Measurements from ENCODE around the gene IQCM. TPM values are rescaled to one million over a fixed set of nuclear protein-coding genes. Genes with fewer than 3 reads are reported as not detected.

The IQCM gene
- total and polyA plus RNA-seq, 2 donors (not counting 1 experiment from before 2014, with no cell fraction given), result not detected

DNA sequence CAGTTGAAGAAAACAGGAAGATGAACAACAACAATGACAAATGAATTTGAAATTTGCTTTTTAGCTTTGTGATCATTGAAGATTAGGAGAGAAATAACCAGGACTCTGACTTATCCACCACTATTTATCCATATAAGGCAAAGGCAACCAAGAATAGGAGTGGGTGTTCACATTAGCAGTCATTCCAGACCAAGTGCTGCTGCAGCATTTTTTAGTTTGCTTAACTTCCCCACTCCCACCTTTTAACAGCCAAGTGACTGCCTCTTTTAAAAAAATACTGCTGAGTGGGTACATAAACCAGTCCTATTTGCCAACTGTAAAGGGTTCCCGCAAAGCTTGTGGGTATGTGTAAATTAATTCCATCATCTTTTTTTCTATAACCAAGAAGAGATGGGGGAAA is 230.9 kb downstream of the IQCM start:
- no peak overlapping the region for H3K27ac ChIP-seq (ENCODE audit: insufficient read depth, low read length)
- H3K4me2 ChIP-seq (ENCODE audit: extremely low read depth, insufficient read depth, low read length), result no peak overlapping the region
- H3K9ac ChIP-seq (ENCODE audit: insufficient read depth, low read length), result no peak overlapping the region
- H3K36me3 ChIP-seq (ENCODE audit: control insufficient read depth, insufficient read depth, low read length), result no peaks in the 10 kb centered on the region
- no peak overlapping the region for H3K4me3 ChIP-seq (replicated peaks in 1 of 4; ENCODE audit: control extremely low read depth in 1 of 4, insufficient read depth in 1 of 4, low read depth in 3 of 4, low read length in 4 of 4)
- TF ChIP-seq, protein P1, sequence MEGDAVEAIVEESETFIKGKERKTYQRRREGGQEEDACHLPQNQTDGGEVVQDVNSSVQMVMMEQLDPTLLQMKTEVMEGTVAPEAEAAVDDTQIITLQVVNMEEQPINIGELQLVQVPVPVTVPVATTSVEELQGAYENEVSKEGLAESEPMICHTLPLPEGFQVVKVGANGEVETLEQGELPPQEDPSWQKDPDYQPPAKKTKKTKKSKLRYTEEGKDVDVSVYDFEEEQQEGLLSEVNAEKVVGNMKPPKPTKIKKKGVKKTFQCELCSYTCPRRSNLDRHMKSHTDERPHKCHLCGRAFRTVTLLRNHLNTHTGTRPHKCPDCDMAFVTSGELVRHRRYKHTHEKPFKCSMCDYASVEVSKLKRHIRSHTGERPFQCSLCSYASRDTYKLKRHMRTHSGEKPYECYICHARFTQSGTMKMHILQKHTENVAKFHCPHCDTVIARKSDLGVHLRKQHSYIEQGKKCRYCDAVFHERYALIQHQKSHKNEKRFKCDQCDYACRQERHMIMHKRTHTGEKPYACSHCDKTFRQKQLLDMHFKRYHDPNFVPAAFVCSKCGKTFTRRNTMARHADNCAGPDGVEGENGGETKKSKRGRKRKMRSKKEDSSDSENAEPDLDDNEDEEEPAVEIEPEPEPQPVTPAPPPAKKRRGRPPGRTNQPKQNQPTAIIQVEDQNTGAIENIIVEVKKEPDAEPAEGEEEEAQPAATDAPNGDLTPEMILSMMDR (conservative IDR thresholded peaks at IDR 0.05 in 1 of 2, IDR thresholded peaks at IDR 0.05 in 1 of 2; ENCODE audit: low read depth in 1 of 2, low read length in 2 of 2), result no peak
- TF ChIP-seq EZH2 (IDR thresholded peaks at IDR 0.05; ENCODE audit: low read length, missing control alignments), result no peak
- no peaks in the 10 kb centered on the region for H3K79me2 ChIP-seq (ENCODE audit: control insufficient read depth, insufficient read depth, low read length)
- H3K27me3 ChIP-seq (ENCODE audit: control insufficient read depth, insufficient read depth, low read length), result no peaks in the 10 kb centered on the region
- no peaks in the 10 kb centered on the region for H4K20me1 ChIP-seq (ENCODE audit: control insufficient read depth, extremely low read depth, insufficient read depth, low read length)
- peak in 1 of 2 donors; percentile 75 for DNase-seq (ENCODE audit: low read depth in 2 of 2)
- no peaks in the 10 kb centered on the region for H3K9me3 ChIP-seq (ENCODE audit: control insufficient read depth, insufficient read depth, low read depth, low read length)
- H3K4me1 ChIP-seq (ENCODE audit: control insufficient read depth, extremely low read depth, insufficient read depth, low read length), result no peaks in the 10 kb centered on the region
- no peak overlapping the region for H2AFZ ChIP-seq (ENCODE audit: low read length)

- Histone ChIP-seq H3K9me3 (ENCODE audit: control insufficient read depth, insufficient read depth, low read depth, low read length) (no peaks in the 10 kb centered on the region), H3K9ac (ENCODE audit: insufficient read depth, low read length) (no peak overlapping the region), H3K79me2 (ENCODE audit: control insufficient read depth, insufficient read depth, low read length) (no peaks in the 10 kb centered on the region), H3K36me3 (ENCODE audit: control insufficient read depth, insufficient read depth, low read length) (no peaks in the 10 kb centered on the region), H3K4me2 (ENCODE audit: extremely low read depth, insufficient read depth, low read length) (no peak overlapping the region), H2AFZ (ENCODE audit: low read length) (no peak overlapping the region), H3K4me1 (ENCODE audit: control insufficient read depth, extremely low read depth, insufficient read depth, low read length) (no peaks in the 10 kb centered on the region), H3K27me3 (ENCODE audit: control insufficient read depth, insufficient read depth, low read length) (no peaks in the 10 kb centered on the region), H3K4me3 (replicated peaks in 1 of 4; ENCODE audit: control extremely low read depth in 1 of 4, insufficient read depth in 1 of 4, low read depth in 3 of 4, low read length in 4 of 4) (no peak overlapping the region), H3K27ac (ENCODE audit: insufficient read depth, low read length) (no peak overlapping the region), H4K20me1 (ENCODE audit: control insufficient read depth, extremely low read depth, insufficient read depth, low read length) (no peaks in the 10 kb centered on the region)
- DNase-seq (ENCODE audit: low read depth in 2 of 2), result no peak
- TF ChIP-seq, protein P1 (conservative IDR thresholded peaks at IDR 0.05 in 1 of 2, IDR thresholded peaks at IDR 0.05 in 1 of 2; ENCODE audit: low read depth in 1 of 2, low read length in 2 of 2), result no peak
- TF ChIP-seq EZH2 (IDR thresholded peaks at IDR 0.05; ENCODE audit: low read length, missing control alignments), result no peak
Observed at GRCh38 chr4:149574971-149575370, 240.7 kb downstream of the IQCM start.

DNA sequence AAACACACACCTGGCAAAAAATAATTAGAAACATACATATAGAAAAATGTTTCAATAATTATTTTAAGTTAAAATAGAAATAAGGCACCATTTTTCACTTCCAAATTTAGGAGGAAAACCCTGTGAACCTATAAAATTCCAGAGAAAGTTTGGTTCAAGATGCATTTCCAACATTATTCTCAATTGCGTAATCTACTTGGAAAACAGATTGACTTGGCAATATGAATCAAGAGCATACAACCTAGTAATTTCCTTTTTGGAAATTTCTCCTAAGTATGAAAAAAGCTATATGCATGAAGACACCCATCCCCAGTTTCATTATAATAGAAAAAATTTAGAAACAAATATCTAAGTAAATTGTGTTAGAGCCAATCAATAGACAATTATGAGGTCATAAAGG is 242.9 kb downstream of the IQCM start:
- Histone ChIP-seq H2AFZ (ENCODE audit: low read length) (no peak overlapping the region), H3K36me3 (ENCODE audit: control insufficient read depth, insufficient read depth, low read length) (no peaks in the 10 kb centered on the region), H3K27ac (ENCODE audit: insufficient read depth, low read length) (no peak overlapping the region), H3K4me2 (ENCODE audit: extremely low read depth, insufficient read depth, low read length) (no peak overlapping the region), H3K9ac (ENCODE audit: insufficient read depth, low read length) (no peak overlapping the region), H3K4me3 (replicated peaks in 1 of 4; ENCODE audit: control extremely low read depth in 1 of 4, insufficient read depth in 1 of 4, low read depth in 3 of 4, low read length in 4 of 4) (no peak overlapping the region), H3K27me3 (ENCODE audit: control insufficient read depth, insufficient read depth, low read length) (no peaks in the 10 kb centered on the region), H3K4me1 (ENCODE audit: control insufficient read depth, extremely low read depth, insufficient read depth, low read length) (no peaks in the 10 kb centered on the region), H3K79me2 (ENCODE audit: control insufficient read depth, insufficient read depth, low read length) (no peaks in the 10 kb centered on the region), H3K9me3 (ENCODE audit: control insufficient read depth, insufficient read depth, low read depth, low read length) (no peaks in the 10 kb centered on the region), H4K20me1 (ENCODE audit: control insufficient read depth, extremely low read depth, insufficient read depth, low read length) (no peaks in the 10 kb centered on the region)
- TF ChIP-seq, protein P1 (conservative IDR thresholded peaks at IDR 0.05 in 1 of 2, IDR thresholded peaks at IDR 0.05 in 1 of 2; ENCODE audit: low read depth in 1 of 2, low read length in 2 of 2), result no peak
- no peak for TF ChIP-seq EZH2 (IDR thresholded peaks at IDR 0.05; ENCODE audit: low read length, missing control alignments)
- no peak for DNase-seq (ENCODE audit: low read depth in 2 of 2)
